ENCODE data around the gene SSNA1. TPM values are rescaled to one million over a fixed set of nuclear protein-coding genes. Genes with fewer than 3 reads are reported as not detected.

The SSNA1 gene
- total RNA-seq, 1 donor from 2014 or later: 88.8 TPM

DNA sequence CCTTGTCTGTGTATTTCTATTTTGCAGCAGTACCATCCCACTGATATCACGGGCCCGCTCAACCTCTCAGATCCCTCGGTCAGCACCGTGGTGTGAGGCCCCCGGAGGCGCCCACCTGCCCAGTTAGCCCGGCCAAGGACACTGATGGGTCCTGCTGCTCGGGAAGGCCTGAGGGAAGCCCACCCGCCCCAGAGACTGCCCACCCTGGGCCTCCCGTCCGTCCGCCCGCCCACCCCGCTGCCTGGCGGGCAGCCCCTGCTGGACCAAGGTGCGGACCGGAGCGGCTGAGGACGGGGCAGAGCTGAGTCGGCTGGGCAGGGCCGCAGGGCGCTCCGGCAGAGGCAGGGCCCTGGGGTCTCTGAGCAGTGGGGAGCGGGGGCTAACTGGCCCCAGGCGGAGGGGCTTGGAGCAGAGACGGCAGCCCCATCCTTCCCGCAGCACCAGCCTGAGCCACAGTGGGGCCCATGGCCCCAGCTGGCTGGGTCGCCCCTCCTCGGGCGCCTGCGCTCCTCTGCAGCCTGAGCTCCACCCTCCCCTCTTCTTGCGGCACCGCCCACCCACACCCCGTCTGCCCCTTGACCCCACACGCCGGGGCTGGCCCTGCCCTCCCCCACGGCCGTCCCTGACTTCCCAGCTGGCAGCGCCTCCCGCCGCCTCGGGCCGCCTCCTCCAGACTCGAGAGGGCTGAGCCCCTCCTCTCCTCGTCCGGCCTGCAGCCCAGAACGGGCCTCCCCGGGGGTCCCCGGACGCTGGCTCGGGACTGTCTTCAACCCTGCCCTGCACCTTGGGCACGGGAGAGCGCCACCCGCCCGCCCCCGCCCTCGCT is 20.5 kb upstream of the SSNA1 start:
- intact Hi-C loops (cut with micrococcal nuclease): no loop called here

DNA sequence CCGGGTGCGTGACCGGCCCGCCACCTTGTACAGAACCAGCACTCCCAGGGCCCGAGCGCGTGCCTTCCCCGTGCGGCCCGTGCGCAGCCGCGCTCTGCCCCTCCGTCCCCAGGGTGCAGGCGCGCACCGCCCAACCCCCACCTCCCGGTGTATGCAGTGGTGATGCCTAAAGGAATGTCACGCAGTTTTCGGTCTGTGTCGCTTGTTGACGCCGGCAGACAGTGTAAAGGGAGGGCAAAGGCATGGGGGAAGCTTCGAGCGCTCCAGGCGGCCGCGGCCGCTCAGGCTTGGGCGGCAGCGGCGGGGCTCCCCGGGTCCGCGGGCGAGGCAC is 19.9 kb upstream of the SSNA1 start:
- intact Hi-C loops (cut with micrococcal nuclease): no loop called here

DNA sequence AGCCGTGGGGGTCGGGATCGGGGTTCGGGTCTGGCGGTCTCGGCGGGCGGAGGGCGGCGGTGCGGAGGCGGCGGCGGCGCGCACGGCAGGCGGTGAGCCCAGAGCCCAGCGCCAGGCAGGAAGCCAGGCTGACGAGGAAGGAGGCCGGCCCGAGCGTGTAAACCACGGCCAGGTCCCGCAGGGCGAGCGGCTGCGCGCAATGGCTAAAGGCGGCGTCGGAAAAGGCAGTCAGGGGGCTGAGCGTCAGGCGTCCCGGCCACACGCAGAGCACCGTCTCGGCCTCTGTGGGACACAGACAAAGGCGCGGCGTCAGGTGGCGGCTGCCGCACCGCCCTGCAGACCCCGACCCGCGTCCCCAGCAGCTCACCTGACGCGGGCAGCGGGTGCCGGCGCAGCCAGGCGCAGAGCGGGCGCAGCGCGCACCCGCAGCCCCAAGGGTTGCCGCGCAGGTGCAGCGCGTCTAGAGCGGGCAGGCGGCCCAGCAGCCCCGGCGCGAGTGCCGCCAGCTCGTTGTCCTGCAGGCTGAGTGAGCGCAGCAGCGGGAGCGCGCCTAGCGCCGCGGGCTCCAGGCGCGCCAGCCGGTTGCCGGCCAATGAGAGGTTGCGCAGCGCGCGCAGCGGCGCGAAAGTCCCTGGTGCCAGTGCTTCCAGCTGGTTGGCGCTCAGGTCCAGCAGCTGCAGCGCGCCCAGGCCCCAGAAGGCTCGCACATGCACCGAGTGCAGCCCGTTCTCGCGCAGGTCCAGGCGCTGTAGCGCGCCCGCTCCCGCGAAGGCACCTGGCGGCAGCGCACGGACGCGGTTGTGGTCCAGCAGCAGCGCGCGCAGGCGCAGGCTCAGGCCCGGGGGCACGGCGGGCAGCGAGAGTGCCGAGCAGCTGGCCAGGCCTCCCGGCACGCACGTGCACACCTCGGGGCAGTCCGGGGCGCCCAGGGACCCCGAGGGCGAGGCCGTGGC is 19.3 kb upstream of the SSNA1 start:
- intact Hi-C loops (cut with micrococcal nuclease): no loop called here

DNA sequence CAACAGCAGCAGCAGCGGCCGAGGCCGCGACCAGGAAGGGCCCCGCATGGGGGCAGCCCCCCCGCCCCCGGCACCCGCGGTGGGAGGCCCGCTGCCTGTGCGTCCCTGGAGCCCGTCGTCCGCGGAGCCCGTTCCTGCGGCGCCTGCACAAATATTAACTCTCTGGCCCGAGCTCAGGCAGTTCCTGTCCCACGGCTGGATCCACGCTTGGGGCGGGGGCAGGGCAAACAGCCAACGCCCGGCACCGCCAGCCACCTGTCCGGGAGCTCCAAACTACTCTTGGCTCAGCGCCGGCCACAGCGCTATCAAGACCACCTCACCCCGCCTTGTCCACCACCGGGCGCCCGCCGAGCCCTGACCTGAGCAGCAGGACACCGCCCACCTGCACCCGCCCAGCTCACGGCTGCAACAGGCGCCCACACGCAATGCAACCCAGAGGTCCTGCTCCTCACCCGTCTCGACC is 18.5 kb upstream of the SSNA1 start, which contains the start of gene LRRC26:
LRRC26 (minus strand) TSS at position 156 of the 463 bp plus-strand sequence; CDS start at position 48, 108 bp downstream.
- intact Hi-C loops (cut with micrococcal nuclease): no loop called here

DNA sequence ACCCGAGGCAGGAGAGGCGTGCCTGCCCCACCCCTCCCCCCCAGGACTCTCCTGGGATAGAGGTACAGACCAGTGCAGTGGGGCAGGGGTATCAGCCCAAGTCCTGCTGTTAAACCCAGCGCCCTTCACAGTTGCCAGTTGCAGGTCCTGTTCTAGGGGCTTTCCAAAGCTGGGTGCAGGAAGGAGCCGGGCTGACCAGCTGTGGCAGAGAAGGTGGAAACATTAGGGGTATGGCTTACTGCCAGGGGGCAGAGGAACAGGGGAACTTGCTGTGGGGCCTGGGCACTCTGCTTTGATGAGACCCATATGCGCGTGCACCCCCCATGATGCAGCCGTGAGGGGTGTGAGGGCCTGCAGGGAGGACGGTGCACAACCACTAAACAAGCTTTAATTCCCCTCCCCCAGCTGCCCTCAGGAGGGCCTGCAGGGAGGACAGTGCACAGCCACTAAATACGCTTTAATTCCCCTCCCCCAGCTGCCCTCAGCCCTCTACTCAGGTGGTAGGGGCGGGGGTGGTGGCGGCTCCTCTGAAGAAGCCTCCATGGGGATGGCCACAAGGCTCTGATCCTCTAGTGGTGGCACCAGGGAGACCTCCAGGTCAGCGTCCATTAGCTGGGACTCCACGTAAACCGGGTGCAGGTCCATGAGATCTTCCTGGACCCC is 17.9 kb upstream of the SSNA1 start:
- intact Hi-C loops (cut with micrococcal nuclease): no loop called here

DNA sequence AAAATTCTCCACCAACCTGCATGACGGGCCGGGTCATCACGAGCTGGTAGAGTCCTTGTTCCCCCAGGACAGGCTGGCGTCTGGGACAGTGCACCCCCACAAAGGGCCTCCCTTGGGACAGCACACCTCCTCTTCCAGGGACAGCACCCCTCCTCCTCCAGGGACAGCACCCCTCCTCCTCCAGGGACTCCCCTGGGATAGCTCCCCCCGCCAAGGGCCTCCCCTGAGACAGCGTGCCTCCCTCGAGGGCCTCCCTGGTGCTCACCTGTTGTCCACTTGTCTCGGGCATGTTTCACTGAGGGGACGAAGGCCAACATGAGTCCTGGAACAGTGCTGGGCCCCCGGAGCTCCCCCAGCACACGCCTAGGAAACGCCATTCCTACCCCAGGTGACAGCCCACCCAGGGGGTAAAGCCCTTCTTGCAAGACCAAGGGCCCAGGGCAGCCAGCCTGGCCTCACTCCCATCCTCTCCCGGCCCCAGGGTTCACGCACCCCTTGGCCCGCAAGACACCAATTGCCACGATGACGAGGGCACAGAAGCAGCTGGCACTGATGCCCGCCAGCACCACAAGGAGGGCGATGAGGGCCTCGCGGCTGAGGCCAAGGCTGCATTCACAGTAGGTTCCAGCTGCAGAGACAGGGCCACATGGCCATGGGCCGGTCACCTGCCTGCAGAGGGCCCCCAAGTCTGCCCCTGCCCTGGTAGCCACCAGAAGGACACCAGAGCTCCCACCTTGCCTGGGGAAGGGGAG is 17.2 kb upstream of the SSNA1 start:
- intact Hi-C loops (cut with micrococcal nuclease): no loop called here

DNA sequence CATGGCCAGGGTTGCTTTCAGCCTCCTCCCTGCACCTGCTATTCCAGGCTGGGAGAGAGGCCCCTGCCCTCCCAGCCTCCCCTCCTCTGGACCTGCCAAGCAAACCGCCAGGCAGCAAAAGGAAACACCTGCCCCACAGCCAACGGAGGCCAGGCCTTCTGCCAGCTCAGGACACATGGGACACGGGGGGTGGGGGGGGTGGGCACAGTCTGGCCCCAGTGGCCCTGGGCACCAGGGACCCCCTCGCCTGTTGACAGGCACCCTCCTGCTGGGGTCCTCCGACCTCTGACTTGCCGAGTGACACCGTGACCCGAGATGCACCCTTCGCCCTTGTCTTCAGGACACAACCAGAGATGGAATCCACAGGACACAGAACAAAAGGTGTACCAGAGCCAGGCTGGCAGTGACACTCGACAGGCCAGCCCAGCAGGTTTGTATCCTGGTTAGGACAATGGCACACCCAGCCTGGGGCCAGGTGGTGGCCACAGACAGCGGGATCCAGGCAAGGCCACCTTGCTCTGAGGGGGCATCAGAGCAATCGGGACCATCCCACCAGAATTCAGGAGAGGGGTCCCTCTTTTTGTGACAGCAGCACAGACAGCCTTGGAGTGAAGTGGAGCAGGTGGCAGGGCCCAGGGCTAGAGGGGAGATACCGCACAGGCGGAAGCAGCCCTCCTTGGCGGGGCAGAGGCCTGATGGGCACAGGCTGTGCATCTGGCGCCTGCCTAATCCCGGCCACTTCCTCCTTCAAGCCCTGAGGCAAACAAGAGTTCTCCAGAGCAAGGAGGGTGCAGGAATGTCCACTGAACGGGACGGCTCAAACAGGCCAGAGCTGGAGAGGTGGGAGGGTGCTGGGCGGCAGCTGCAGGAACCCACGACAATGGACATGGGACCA is 15.3 kb upstream of the SSNA1 start:
- intact Hi-C loops (cut with micrococcal nuclease): no loop called here

DNA sequence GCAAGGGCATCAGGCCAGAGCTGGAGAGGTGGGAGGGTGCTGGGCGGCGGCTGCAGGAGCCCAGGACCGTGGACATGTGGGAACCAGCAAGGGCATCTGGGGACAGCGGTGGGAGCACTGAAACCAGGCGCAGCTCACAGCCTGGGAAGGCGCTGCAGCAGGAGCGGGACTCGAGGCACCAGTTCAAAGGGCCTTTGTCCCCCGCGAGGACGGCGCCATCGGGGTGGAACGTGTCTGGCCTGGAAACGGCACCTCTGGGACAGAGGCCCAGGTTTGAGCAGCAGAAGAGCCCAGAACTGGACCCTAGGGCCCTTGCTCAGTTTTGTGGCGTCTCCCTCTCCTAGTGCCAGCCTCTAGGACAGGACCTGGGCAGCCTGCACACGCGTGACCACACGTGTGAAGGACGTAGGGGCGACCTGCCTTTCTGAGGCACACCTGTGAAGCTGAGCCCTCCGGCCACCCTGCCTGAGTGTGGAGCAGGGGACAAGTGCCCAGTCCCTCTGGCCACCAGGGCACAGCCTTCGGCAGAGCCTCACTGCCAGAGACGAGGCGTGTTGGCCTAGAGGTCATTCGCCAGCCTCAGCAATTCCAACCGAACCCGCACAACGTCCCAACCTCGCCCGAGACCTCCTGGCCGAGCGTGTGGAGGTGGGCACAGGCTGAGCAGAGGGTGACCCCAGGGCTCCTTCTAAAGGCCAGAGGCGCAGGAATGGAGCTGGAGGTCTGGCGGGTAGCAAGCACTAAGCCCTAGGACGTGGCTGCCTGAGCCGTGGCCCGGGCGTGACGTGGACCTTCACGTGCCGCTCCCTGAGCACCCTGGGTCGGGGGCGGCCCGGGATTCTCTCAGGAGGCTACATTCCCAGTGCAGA is 14.4 kb upstream of the SSNA1 start:
- intact Hi-C loops (cut with micrococcal nuclease): no loop called here

DNA sequence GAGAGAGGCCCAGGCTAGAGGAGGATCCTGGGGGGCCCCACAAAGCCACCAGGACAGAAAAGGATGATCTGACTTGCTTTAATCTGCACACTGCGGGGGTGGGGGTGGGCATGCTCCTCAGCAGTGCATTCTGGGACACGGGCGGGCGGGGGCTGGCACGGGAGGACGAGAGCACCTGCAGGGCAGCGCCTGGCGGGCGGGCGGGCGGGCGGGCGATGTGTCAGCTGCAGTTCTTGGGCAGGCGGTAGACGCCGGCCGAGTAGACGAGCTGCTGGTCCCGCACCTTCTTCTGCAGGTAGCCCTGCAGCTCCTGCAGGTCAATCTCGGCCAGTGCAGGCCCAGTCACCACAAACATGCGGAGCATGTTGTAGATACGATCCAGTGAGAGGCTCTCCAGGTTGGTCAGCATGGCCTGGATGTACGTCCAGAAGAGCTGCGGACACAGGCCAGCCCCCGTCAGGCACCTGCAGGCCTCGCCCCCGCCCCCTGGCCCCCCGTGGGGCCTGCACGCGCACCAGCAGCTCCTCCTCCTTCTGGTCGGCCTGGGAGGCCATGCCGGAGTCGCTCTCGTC is 13.7 kb upstream of the SSNA1 start:
- intact Hi-C loops (cut with micrococcal nuclease): no loop called here

DNA sequence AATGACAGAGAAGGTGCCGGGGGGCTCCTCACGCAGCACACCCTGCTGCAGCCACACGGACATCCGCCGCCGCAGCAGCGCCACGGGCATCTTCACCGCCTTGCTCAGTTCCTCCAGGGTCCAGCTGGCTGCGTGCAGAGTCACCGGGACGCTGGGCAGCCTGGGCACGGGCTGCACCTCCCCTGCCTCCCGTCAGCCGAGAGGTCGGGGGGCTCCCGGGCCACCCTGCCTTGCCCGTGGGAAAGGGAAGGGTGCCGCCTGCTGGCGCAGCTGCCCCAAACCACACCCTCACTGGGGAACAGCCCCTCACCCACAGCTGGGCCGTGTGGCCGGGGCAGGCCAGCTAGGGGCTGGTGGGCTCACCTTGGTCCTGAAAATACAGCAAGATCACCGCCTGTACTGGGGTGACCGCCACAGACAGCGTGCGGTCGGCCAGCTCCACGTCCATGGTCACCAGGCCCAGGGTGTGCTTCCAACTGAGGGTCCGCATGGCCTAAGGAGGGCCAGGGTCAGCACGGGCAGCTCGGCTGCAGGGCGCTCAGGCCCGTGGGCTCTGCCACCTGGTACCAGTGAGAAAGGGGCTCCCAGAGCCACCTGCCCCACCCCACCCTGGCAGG is 13.0 kb upstream of the SSNA1 start:
- intact Hi-C loops (cut with micrococcal nuclease): no loop called here

DNA sequence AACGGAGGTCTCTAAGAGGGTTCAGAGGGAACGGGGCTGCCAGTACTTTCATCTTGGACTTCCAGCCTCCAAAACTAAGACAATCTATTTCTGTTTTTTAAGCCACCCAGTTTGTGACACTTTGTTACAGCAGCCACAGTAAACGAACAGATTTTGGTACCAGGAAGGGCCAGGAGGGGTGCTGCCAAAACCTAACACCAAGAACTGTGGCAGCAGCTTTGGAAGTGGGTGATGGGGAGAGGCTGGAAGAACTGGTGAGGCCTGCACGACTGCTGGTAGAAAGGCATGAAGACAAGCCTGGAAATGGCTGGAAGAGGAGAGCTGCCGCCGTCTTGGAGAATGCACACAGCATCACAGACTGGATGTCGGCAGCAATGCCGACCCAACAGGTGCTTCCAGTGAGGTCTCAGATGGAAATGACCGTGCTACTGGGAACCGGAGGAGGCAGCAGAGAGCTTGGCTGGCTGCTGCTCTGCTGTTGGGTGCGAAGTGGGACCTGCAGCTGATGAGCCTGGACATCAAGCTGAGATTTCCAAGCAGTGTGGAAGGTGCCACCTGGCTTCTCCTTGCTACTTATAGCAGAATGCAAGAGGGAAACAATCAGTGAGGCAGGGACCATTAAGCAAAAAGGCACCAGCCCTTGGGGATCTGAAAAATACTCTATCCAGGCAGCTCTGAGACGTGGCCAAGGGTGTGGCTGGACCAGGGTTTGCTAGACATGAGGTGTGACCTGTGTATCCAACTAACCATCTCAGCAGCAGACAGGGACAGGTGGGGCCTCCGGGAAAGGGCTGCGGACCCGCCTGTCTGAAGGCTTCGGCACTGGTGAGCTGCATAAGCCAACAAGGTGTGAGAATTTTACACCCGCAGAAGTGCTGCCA is 11.9 kb upstream of the SSNA1 start:
- intact Hi-C loops (cut with micrococcal nuclease): no loop called here

DNA sequence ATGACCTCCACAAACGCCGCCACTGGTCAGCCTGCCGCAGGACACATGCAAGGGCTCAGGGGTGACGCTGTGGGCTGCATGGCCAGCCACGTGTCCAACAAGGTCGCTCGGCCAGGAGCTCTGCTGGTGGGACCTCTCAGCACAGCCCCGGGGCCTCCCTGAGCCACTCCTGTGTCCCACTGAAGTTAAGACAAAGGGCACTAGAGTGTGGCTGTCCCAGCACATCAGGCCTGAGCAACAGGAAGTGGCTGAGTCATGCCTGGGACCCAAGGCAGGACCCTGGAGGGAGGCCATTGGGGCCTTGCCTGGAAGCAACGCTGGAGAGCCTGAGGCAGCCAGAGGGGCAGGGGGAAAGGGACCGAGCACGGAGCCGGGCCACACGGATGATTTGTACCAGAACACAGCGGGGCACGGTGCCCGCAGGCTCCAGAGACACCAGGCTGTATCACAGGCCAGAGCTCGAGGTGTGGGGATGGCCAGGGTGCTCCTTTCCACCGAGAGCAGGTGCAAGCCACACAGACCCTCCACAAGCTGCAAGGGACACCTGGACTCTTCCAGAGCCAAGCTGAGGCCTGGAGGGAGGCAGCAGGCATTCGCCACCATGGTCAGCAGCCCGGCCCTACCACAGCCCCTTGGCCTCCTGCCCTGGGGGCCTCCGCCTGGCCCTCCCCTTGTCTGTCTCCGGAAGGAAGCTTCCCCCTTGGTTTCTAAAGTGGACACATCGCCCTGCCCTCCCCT is 10.1 kb upstream of the SSNA1 start:
- intact Hi-C loops (cut with micrococcal nuclease): no loop called here

DNA sequence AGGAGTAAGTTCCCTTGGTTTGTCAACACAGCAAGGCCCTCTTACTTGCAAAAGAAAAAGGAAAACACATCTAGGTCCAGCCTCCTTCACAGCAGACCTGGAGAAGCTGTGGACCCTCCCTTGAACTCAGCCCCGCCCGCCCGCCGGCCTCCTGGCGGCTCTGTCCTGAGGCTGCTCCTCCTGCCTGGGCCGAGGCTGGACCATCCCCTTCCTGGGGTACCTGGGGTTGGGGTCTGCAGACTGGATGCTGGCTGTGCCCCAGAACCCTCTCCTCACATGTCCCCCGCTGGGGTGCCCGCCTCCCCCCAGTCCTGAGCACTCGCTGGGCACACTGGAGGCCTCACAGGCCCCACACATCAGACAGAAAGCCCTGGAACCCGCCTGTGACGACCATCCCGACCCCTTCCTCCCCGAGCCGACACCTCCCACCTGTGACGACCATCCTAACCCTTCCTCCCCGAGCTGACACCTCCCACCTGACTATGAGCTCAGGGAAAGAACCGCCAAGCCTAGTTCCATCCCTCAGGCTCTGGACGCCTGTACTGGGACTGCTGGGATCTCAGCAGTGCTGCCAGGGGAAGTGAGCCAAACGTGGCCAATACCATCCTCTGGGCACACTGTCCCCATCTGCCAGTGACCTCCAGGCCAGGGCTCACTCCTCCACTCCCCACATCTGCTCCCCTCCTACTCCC is 9.4 kb upstream of the SSNA1 start:
- intact Hi-C loops (cut with micrococcal nuclease): no loop called here

DNA sequence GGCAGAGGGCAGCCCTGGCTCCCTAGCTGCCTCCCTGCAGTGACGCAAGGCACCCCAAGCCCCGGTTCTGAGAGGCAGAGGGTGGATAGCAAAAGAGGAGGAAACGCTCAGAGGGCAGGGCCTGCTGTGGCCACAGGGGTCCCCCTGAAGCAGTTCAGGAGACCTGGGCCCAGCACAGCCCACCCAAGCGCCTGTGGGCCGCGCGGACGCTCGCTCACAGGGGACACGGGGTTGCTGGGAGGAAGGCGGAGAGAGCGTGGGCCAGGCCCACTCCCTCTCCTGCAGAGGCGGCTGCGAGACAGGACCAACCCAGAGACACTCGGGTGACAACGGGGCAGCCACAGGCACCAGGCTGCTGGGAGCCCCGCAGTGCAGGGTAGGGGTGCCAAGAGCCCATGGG is 8.7 kb upstream of the SSNA1 start:
- intact Hi-C loops (cut with micrococcal nuclease): no loop called here

DNA sequence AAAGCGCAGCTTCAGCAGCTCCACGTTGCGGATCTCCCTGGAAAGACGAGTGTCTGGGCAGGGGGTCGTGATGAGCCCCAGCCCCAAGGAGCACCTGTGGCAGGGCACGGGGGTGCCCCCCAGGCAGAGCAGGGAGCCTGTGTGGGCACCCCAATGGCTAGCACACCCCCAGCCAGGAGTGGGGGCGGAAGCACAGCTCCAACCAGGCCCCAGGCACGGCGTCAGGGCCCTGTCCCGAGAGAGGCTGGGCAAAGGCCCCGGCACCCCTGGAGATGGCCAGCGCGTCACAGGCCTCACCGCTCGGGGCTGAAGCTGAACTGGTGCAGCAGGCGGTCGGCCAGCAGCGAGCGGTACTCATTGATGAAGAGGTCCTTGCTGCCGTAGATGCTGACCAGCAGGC is 8.0 kb upstream of the SSNA1 start:
- intact Hi-C loops (cut with micrococcal nuclease): no loop called here

DNA sequence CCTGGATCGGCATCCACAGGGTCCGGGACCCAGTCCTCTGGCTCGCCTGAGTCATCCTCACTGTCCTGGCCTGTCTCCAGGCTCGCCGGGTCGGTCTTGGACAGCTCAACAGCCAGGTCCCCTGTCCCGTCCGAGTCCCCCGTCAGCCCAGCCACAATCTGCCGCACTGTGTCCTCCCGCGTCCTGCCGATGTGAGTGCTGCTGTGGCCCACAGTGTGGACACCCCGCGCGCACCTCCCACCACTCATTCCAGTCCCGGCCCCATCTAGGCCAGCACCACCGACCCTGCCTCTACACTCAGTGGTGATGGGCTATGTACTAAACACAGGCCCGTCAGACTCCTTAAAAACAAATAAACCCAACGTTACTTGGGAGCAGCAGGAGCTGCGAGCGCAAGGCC is 6.8 kb upstream of the SSNA1 start:
- intact Hi-C loops (cut with micrococcal nuclease): no loop called here
